H9 (cell line): ENCODE measurements around the gene MOB3A. TPM values are rescaled to one million over a fixed set of nuclear protein-coding genes. Genes with fewer than 3 reads are reported as not detected.
A peak's percentile ranks its signal among the peaks of the same experiment; 100 is the strongest.

Source experiments
- DNase-seq: peaks from one replicate; pipeline ENCODE4 v3.0.0-alpha.2; 2017
- H2AFZ ChIP-seq: one replicate; pipeline ENCODE4 v1.6.1; 2013; ENCODE audit warnings: mild to moderate bottlenecking, low read length, control low read depth, moderate library complexity
- H2AK5ac ChIP-seq: 2 replicates; pipeline ENCODE4 v1.6.1; 2013; ENCODE audit warnings: low read length, control low read depth, mixed read lengths; ENCODE audit not compliant: insufficient read length
- H2BK120ac ChIP-seq: one replicate; pipeline ENCODE4 v1.6.1; 2013; ENCODE audit warnings: low read depth, mild to moderate bottlenecking, low read length, control low read depth, inconsistent platforms; ENCODE audit not compliant: poor library complexity, severe bottlenecking
- H2BK12ac ChIP-seq: 2 replicates; pipeline ENCODE4 v1.6.1; 2013; ENCODE audit warnings: low read length, control low read depth, mixed read lengths, low read depth; ENCODE audit not compliant: insufficient read length
- H2BK15ac ChIP-seq: 2 replicates; pipeline ENCODE4 v1.6.1; 2013; ENCODE audit warnings: low read depth, low read length, control low read depth
- H2BK20ac ChIP-seq: one replicate; pipeline ENCODE4 v1.6.1; 2013; ENCODE audit warnings: low read depth, mild to moderate bottlenecking, low read length, control low read depth, inconsistent platforms; ENCODE audit not compliant: poor library complexity, severe bottlenecking
- H2BK5ac ChIP-seq: 2 replicates; pipeline ENCODE4 v1.6.1; 2013; ENCODE audit warnings: low read length, control low read depth, mixed read lengths; ENCODE audit not compliant: insufficient read length
- H3K14ac ChIP-seq: 2 replicates; pipeline ENCODE4 v1.6.1; 2013; ENCODE audit warnings: low read length, control low read depth; ENCODE audit not compliant: insufficient read depth
- H3K18ac ChIP-seq: 2 replicates; pipeline ENCODE4 v1.6.1; 2013; ENCODE audit warnings: low read depth, mild to moderate bottlenecking, mixed read lengths, low read length, control low read depth; ENCODE audit not compliant: insufficient read length
- H3K23ac ChIP-seq: 2 replicates; pipeline ENCODE4 v1.6.1; 2013; ENCODE audit warnings: low read length, control low read depth, mixed read lengths, low read depth; ENCODE audit not compliant: insufficient read length
- H3K23me2 ChIP-seq: 2 replicates; pipeline ENCODE4 v1.6.1; 2013; ENCODE audit warnings: low read depth, mild to moderate bottlenecking, mixed read lengths, low read length, control low read depth; ENCODE audit not compliant: insufficient read length, poor library complexity, severe bottlenecking
- H3K27ac ChIP-seq: 2 replicates; pipeline ENCODE4 v1.5.1; 2013; ENCODE audit warnings: low read length, control low read depth, mixed read lengths, low read depth; ENCODE audit not compliant: insufficient read length
- H3K27me3 ChIP-seq: 2 replicates; pipeline ENCODE4 v1.6.1; 2013; ENCODE audit warnings: low read length, control low read depth, inconsistent platforms; ENCODE audit not compliant: insufficient read depth
- H3K4ac ChIP-seq: 2 replicates; pipeline ENCODE4 v1.6.1; 2013; ENCODE audit warnings: low read depth, mild to moderate bottlenecking, control low read depth, inconsistent platforms, low read length, moderate library complexity
- H3K4me1 ChIP-seq: 2 replicates; pipeline ENCODE4 v1.6.1; 2013; ENCODE audit warnings: low read length, control low read depth, inconsistent platforms; ENCODE audit not compliant: insufficient read depth
- H3K4me2 ChIP-seq: 2 replicates; pipeline ENCODE4 v1.6.1; 2013; ENCODE audit warnings: low read length, control low read depth, mixed read lengths; ENCODE audit not compliant: insufficient read length, insufficient read depth
- H3K56ac ChIP-seq: 2 replicates; pipeline ENCODE4 v1.6.1; 2013; ENCODE audit warnings: low read depth, mild to moderate bottlenecking, mixed read lengths, low read length, control low read depth; ENCODE audit not compliant: insufficient read length
- H3K79me1 ChIP-seq: 2 replicates; pipeline ENCODE4 v1.6.1; 2013; ENCODE audit warnings: low read depth, mild to moderate bottlenecking, moderate library complexity, low read length, control low read depth, inconsistent platforms; ENCODE audit not compliant: insufficient read depth, poor library complexity, severe bottlenecking
- H3K79me2 ChIP-seq: 2 replicates; pipeline ENCODE4 v1.6.1; 2013; ENCODE audit warnings: low read length, control low read depth, inconsistent platforms; ENCODE audit not compliant: insufficient read depth
- H3K9ac ChIP-seq: 2 replicates; pipeline ENCODE4 v1.6.1; 2013; ENCODE audit warnings: low read length, control low read depth, mixed read lengths; ENCODE audit not compliant: insufficient read length; ENCODE audit errors: extremely low read depth
- H3K9me3 ChIP-seq: one replicate; pipeline ENCODE4 v1.6.1; 2013; ENCODE audit warnings: low read depth, low read length, inconsistent platforms; ENCODE audit not compliant: control insufficient read depth
- H3T11ph ChIP-seq: one replicate; pipeline ENCODE4 v1.6.1; 2013; ENCODE audit warnings: mild to moderate bottlenecking, low read length, control low read depth, inconsistent platforms
- H4K20me1 ChIP-seq: one replicate; pipeline ENCODE4 v1.6.1; 2013; ENCODE audit not compliant: control insufficient read depth, insufficient read length, insufficient read depth
- H4K5ac ChIP-seq: 2 replicates; pipeline ENCODE4 v1.6.1; 2013; ENCODE audit warnings: low read depth, mild to moderate bottlenecking, mixed read lengths, low read length, control low read depth; ENCODE audit not compliant: insufficient read length
- H4K8ac ChIP-seq: replicated peaks from 2 replicates; pipeline ENCODE4 v1.6.1; 2013; ENCODE audit warnings: low read length, control low read depth, mixed read lengths, low read depth; ENCODE audit not compliant: insufficient read length
- H4K91ac ChIP-seq: 2 replicates; pipeline ENCODE4 v1.6.1; 2013; ENCODE audit warnings: low read depth, mild to moderate bottlenecking, moderate library complexity, mixed read lengths, low read length, control low read depth; ENCODE audit not compliant: insufficient read length
- H3K27ac Mint-ChIP-seq, 3 experiments: 2 replicates in 2 of 3; 3 replicates in 1 of 3; pipeline ENCODE4 v1.8.0; 2020 to 2021; ENCODE audit warnings: mixed read lengths in 3 of 3, mild to moderate bottlenecking in 1 of 3, moderate library complexity in 1 of 3
- H3K27me3 Mint-ChIP-seq: 2 replicates; pipeline ENCODE4 v1.8.0; 2021; ENCODE audit warnings: low read depth, mild to moderate bottlenecking, moderate library complexity, mixed read lengths
- H3K36me3 Mint-ChIP-seq, 3 experiments: 2 replicates in 2 of 3; 3 replicates in 1 of 3; pipeline ENCODE4 v1.8.0; 2020 to 2021; ENCODE audit warnings: low read depth in 3 of 3, mixed read lengths in 3 of 3; ENCODE audit not compliant: insufficient read depth in 1 of 3
- H3K4me1 Mint-ChIP-seq, 2 experiments: 2 replicates each; pipeline ENCODE4 v1.8.0; 2020; ENCODE audit warnings: mixed read lengths in 2 of 2
- H3K4me3 Mint-ChIP-seq, 2 experiments: 2 replicates in 1 of 2; 3 replicates in 1 of 2; pipeline ENCODE4 v1.8.0; 2020 to 2021; ENCODE audit warnings: mild to moderate bottlenecking in 2 of 2, mixed read lengths in 2 of 2, moderate library complexity in 1 of 2
- H3K9me3 Mint-ChIP-seq, 2 experiments: 2 replicates in 1 of 2; 3 replicates in 1 of 2; pipeline ENCODE4 v1.8.0; 2020; ENCODE audit warnings: mild to moderate bottlenecking in 2 of 2, mixed read lengths in 2 of 2, moderate library complexity in 1 of 2
- CTCF ChIP-seq: fragments of 200-600 bp; sonication (generic); conservative IDR thresholded peaks from 3 replicates; pipeline ENCODE4 v1.8.0; 2021; ENCODE audit warnings: antibody characterized with exemption, mild to moderate bottlenecking
- WGBS: extraction: QIAGEN DNeasy Blood & Tissue Kit; methylation state at CpG from one replicate; pipeline ENCODE4 v1.1.7; 2013; ENCODE audit warnings: missing lambda C conversion rate, low lambda C conversion rate, mixed read lengths; ENCODE audit not compliant: insufficient read length; ENCODE audit errors: extremely low coverage; 5-methylcytosine and 5-hydroxymethylcytosine counted together
- total RNA-seq: library from RNA; stranded (reverse); gene quantifications from 2 replicates; pipeline ENCODE4 v1.2.1, GENCODE V29; 2021

MOB3A gene
- total RNA-seq, 1 experiment from 2014 or later, result 11.5 TPM

DNA sequence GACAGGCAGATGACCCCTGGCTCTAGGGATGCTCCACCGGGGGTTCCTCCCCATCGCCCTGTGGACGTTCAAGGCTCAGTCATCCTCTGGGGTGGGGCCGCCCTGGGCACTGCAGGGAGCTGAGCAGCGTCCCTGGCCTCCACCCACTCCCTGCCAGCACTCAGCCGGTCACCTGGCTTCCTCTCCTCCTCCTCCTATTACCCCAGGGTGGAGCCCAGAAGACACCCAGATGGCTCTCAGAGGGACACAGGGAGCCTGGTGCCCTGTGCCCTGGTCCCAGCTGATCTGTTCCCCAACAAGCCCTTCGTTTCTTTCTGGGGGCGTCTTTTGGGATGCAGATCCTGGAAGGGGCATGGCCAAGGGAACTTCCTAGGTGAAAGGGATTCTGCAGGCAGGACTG is 41.4 kb downstream of the MOB3A start:
- H4K91ac ChIP-seq, result no peak overlapping the region
- H3K79me1 ChIP-seq, result no peaks in the 10 kb centered on the region
- no peaks in the 10 kb centered on the region for H3K4me1 ChIP-seq
- no peak overlapping the region for H3K56ac ChIP-seq
- H3K23me2 ChIP-seq, result peaks cover 8% of the 10 kb centered on the region
- no CpG with 5 or more reads among the region's 8 CpGs for WGBS
- no peaks in the 10 kb centered on the region for H3K9me3 ChIP-seq
- no peak overlapping the region for H3K4ac ChIP-seq
- H3K27me3 Mint-ChIP-seq, result no peaks in the 10 kb centered on the region
- no peak overlapping the region for H3K9ac ChIP-seq
- H4K8ac ChIP-seq, result no peak overlapping the region
- H2BK15ac ChIP-seq, result no peak overlapping the region
- H3K18ac ChIP-seq, result no peak overlapping the region
- no peaks in the 10 kb centered on the region for H3K36me3 Mint-ChIP-seq
- no peak overlapping the region for H2BK120ac ChIP-seq
- no peak overlapping the region; a peak in 1 of 5 replicates for H3K4me3 Mint-ChIP-seq
- H2AFZ ChIP-seq, result no peak overlapping the region
- H3K79me2 ChIP-seq, result peaks cover 3% of the 10 kb centered on the region; the same call in 1 of the 2 replicates
- H2BK12ac ChIP-seq, result no peak overlapping the region
- H3K4me1 Mint-ChIP-seq, result peaks cover 8 to 26% of the 10 kb centered on the region in 2 experiments; a peak in 3 of 4 replicates
- H2BK20ac ChIP-seq, result no peak overlapping the region
- peak; percentile 22 for DNase-seq
- H4K20me1 ChIP-seq, result no peaks in the 10 kb centered on the region
- H3K9me3 Mint-ChIP-seq, result no peaks in the 10 kb centered on the region
- H3K4me2 ChIP-seq, result no peak overlapping the region
- no peak for TF ChIP-seq CTCF
- no peak overlapping the region for H2AK5ac ChIP-seq
- peak overlapping the region in 1 of 3 experiments; percentile 64; a peak in 1 of 7 replicates for H3K27ac Mint-ChIP-seq
- no peak overlapping the region for H4K5ac ChIP-seq
- H2BK5ac ChIP-seq, result no peak overlapping the region
- no peak overlapping the region for H3T11ph ChIP-seq
- H3K27me3 ChIP-seq, result no peaks in the 10 kb centered on the region
- H3K27ac ChIP-seq, result no peak overlapping the region
- no peak overlapping the region for H3K23ac ChIP-seq
- H3K14ac ChIP-seq, result no peak overlapping the region
